ENCODE results near the gene CEP192. TPM values are rescaled to one million over a fixed set of nuclear protein-coding genes. Genes with fewer than 3 reads are reported as not detected.

Gene CEP192
- total and polyA plus RNA-seq, 9 donors: 18.0 to 48.6 (median 33.7) TPM

DNA sequence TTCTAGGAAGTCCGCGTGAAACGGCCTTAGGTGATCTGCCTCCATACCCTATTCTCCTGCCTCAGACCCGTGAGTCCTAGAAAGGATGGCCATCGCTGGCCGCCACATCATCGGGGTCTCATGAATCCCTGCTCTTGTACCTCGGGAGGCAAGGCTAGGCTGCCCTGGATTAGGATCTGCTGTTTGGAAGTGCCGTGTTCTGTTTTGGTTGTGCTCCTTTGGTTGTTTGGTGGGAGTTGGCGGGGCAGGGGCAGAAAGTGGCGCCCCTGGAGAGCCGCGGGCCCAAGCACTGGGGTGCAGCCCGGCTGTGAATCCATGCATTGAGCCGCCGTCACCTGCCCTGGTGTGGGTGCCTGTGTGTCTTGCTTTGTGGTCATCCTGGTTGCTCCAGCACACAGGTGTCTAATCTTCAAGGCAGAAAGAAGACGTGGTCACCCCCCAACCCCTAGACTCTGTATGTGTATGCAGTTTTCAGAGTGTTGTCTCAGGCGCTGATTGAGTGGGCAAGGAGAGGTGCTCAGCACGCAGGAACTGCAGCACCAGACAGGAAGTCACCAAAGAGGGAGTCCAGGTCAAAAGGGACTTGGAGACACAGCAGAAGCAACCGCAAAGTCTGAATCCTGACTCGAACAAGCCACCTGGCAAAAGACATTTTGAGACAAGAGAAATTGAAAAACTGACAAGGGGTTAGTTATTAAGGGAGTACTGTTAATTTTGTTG is 147.4 kb downstream of the CEP192 start:
- Histone ChIP-seq H3K36me3 (no peaks in the 10 kb centered on the region), H3K4me1 (ENCODE audit: insufficient read depth) (peaks cover 1% of the 10 kb centered on the region), H3K9me3 (no peaks in the 10 kb centered on the region), H3K4me3 (no peak overlapping the region), H3K27me3 (no peaks in the 10 kb centered on the region), H3K27ac (peak overlapping the region in 1 of 2 donors; percentile 89)
- WGBS, 3 donors: 93 to 95% (median 94%) methylated on average over 21 of the region's 21 CpGs
- intact Hi-C loops (cut with DNase I): loop anchor here in 1 of 4 donors (10.0 kb wide), 2 partner anchors 124 to 586 kb away; partner anchors contain the start of genes FAM210A and RNMT
- DNase-seq: peak in 1 of 5 donors; percentile 41
- TF ChIP-seq EP300 (IDR thresholded peaks at IDR 0.05) (no peak), CTCF (IDR thresholded peaks at IDR 0.05) (no peak)

- intact Hi-C loops (cut with DNase I): loop anchor here in 1 of 4 donors (10.0 kb wide), 2 partner anchors 125 to 585 kb away; partner anchors contain the start of genes FAM210A and RNMT
- peaks cover 1% of the 10 kb centered on the region for H3K4me1 ChIP-seq (ENCODE audit: insufficient read depth)
- no peak overlapping the region for H3K4me3 ChIP-seq
- DNase-seq: no peak
- TF ChIP-seq CTCF (IDR thresholded peaks at IDR 0.05) (no peak), EP300 (IDR thresholded peaks at IDR 0.05) (no peak)
- no peaks in the 10 kb centered on the region for H3K9me3 ChIP-seq
- H3K36me3 ChIP-seq: no peaks in the 10 kb centered on the region
- H3K27me3 ChIP-seq: no peaks in the 10 kb centered on the region
- H3K27ac ChIP-seq: no peak overlapping the region
- 67 to 74% (median 72%) methylated on average over 12 of the region's 12 CpGs for WGBS, 3 donors
Measured at GRCh38 chr18:13139885-13140450, 148.8 kb downstream of the CEP192 start.

GRCh38 chr18:13141209-13141608 is 150.0 kb downstream of the CEP192 start:
- intact Hi-C loops (cut with DNase I): no loop called here
- DNase-seq: no peak

GRCh38 chr18:13145636-13146190 is 154.6 kb downstream of the CEP192 start:
- H3K27me3 ChIP-seq: no peaks in the 10 kb centered on the region
- no peak overlapping the region for H3K27ac ChIP-seq
- H3K4me1 ChIP-seq (ENCODE audit: insufficient read depth): no peaks in the 10 kb centered on the region
- no peaks in the 10 kb centered on the region for H3K36me3 ChIP-seq
- no peaks in the 10 kb centered on the region for H3K9me3 ChIP-seq
- WGBS, 3 donors: 89 to 96% (median 93%) methylated on average over 4 of the region's 4 CpGs
- intact Hi-C loops (cut with DNase I): no loop called here
- DNase-seq: no peak
- H3K4me3 ChIP-seq: no peak overlapping the region
- TF ChIP-seq POLR2A (IDR thresholded peaks at IDR 0.05) (no peak), CTCF (IDR thresholded peaks at IDR 0.05) (no peak), EP300 (IDR thresholded peaks at IDR 0.05) (no peak)

More at GRCh38 chr18:13141209-13141608, 150.0 kb downstream of the CEP192 start:
- TF ChIP-seq CTCF (IDR thresholded peaks at IDR 0.05): no peak
- no peak for TF ChIP-seq POLR2A (IDR thresholded peaks at IDR 0.05)
- Histone ChIP-seq H3K27me3 (no peaks in the 10 kb centered on the region), H3K9me3 (no peaks in the 10 kb centered on the region), H3K4me3 (no peak overlapping the region), H3K27ac (no peak overlapping the region), H3K36me3 (no peaks in the 10 kb centered on the region), H3K4me1 (ENCODE audit: insufficient read depth) (no peaks in the 10 kb centered on the region)
- 90 to 92% (median 91%) methylated on average over 6 of the region's 6 CpGs for WGBS, 3 donors
